ENCODE results near the gene E4F1.
"Not testable (repeated sequence)": the region's sequence is repeated elsewhere in the genome, so short reads cannot be mapped to it uniquely, and the experiment has no call there.

E4F1 gene

GRCh38 chr16:2237493-2238149 is 14.2 kb downstream of the E4F1 start:
- H3K4me3 ChIP-seq = peak overlapping the region; percentile 38; the same call in 1 of the 2 replicates
- no peak overlapping the region for H3K9ac ChIP-seq (ENCODE audit: insufficient read length)
- H3K36me3 ChIP-seq (ENCODE audit: insufficient read depth, low read length) = peaks cover 2% of the 10 kb centered on the region; the same call in 1 of the 2 replicates

GRCh38 chr16:2238150-2238837 is 14.9 kb downstream of the E4F1 start:
- Histone ChIP-seq H3K9ac (ENCODE audit: insufficient read length) (no peak overlapping the region), H3K36me3 (ENCODE audit: insufficient read depth, low read length) (peaks cover 8% of the 10 kb centered on the region; the same call in 1 of the 2 replicates), H3K27ac (no peak overlapping the region), H3K4me3 (no peak overlapping the region), H3K9me3 (ENCODE audit: low read depth, low read length) (no peaks in the 10 kb centered on the region)
- TF ChIP-seq EZH2 (IDR thresholded peaks at IDR 0.05) (no peak), FOXP2 (optimal IDR thresholded peaks at IDR 0.05; ENCODE audit: control extremely low read depth, extremely low read length, insufficient read depth) (no peak), POLR2AphosphoS5 (IDR thresholded peaks at IDR 0.05; ENCODE audit: borderline replicate concordance, low read depth, low read length) (no peak)
- DNase-seq (ENCODE audit: low read depth, low spot score) = no peak

More at GRCh38 chr16:2237493-2238149, 14.2 kb downstream of the E4F1 start:
- DNase-seq (ENCODE audit: low read depth, low spot score) = no peak
- H3K9me3 ChIP-seq (ENCODE audit: low read depth, low read length) = no peaks in the 10 kb centered on the region
- no peak overlapping the region for H3K27ac ChIP-seq
- TF ChIP-seq POLR2AphosphoS5 (IDR thresholded peaks at IDR 0.05; ENCODE audit: borderline replicate concordance, low read depth, low read length) (no peak; the same call in 1 of the 2 replicates), EZH2 (IDR thresholded peaks at IDR 0.05) (no peak), FOXP2 (optimal IDR thresholded peaks at IDR 0.05; ENCODE audit: control extremely low read depth, extremely low read length, insufficient read depth) (no peak)

- no peak for TF ChIP-seq FOXP2 (optimal IDR thresholded peaks at IDR 0.05; ENCODE audit: control extremely low read depth, extremely low read length, insufficient read depth)
- TF ChIP-seq EZH2 (IDR thresholded peaks at IDR 0.05) = no peak
- no peak for TF ChIP-seq POLR2AphosphoS5 (IDR thresholded peaks at IDR 0.05; ENCODE audit: borderline replicate concordance, low read depth, low read length)
- no peak for DNase-seq (ENCODE audit: low read depth, low spot score)
- peaks cover 14% of the 10 kb centered on the region; the same call in 1 of the 2 replicates for H3K36me3 ChIP-seq (ENCODE audit: insufficient read depth, low read length)
- H3K9me3 ChIP-seq (ENCODE audit: low read depth, low read length) = no peaks in the 10 kb centered on the region
- H3K4me3 ChIP-seq = no peak overlapping the region
- H3K27ac ChIP-seq = no peak overlapping the region
- no peak overlapping the region for H3K9ac ChIP-seq (ENCODE audit: insufficient read length)
Observed at GRCh38 chr16:2238838-2239675, 15.7 kb downstream of the E4F1 start.

- H3K27ac ChIP-seq; H3K9me3 ChIP-seq (ENCODE audit: low read depth, low read length); H3K9ac ChIP-seq (ENCODE audit: insufficient read length); DNase-seq (ENCODE audit: low read depth, low spot score); H3K4me3 ChIP-seq: not testable (repeated sequence)
- peaks cover 26% of the 10 kb centered on the region; the same call in 1 of the 2 replicates for H3K36me3 ChIP-seq (ENCODE audit: insufficient read depth, low read length)
Observed at GRCh38 chr16:2240331-2240730, 16.9 kb downstream of the E4F1 start.

GRCh38 chr16:2242598-2242997 is 19.2 kb downstream of the E4F1 start:
- H3K9ac ChIP-seq (ENCODE audit: insufficient read length) = no peak overlapping the region
- peaks cover 42% of the 10 kb centered on the region; the same call in 1 of the 2 replicates for H3K36me3 ChIP-seq (ENCODE audit: insufficient read depth, low read length)
- H3K27ac ChIP-seq = no peak overlapping the region

GRCh38 chr16:2243031-2243528 is 19.7 kb downstream of the E4F1 start:
- DNase-seq (ENCODE audit: low read depth, low spot score) = no peak
- H3K27ac ChIP-seq = no peak overlapping the region
- no peak overlapping the region for H3K4me3 ChIP-seq
- TF ChIP-seq POLR2AphosphoS5 (IDR thresholded peaks at IDR 0.05; ENCODE audit: borderline replicate concordance, low read depth, low read length) (no peak), FOXP2 (optimal IDR thresholded peaks at IDR 0.05; ENCODE audit: control extremely low read depth, extremely low read length, insufficient read depth) (no peak), EZH2 (IDR thresholded peaks at IDR 0.05) (no peak)
- no peak overlapping the region for H3K9ac ChIP-seq (ENCODE audit: insufficient read length)
- peaks cover 42% of the 10 kb centered on the region; the same call in 1 of the 2 replicates for H3K36me3 ChIP-seq (ENCODE audit: insufficient read depth, low read length)
- H3K9me3 ChIP-seq (ENCODE audit: low read depth, low read length) = no peaks in the 10 kb centered on the region

More at GRCh38 chr16:2242598-2242997, 19.2 kb downstream of the E4F1 start:
- Histone ChIP-seq H3K9me3 (ENCODE audit: low read depth, low read length) (no peaks in the 10 kb centered on the region), H3K4me3 (no peak overlapping the region)
- DNase-seq (ENCODE audit: low read depth, low spot score) = no peak
- TF ChIP-seq POLR2AphosphoS5 (IDR thresholded peaks at IDR 0.05; ENCODE audit: borderline replicate concordance, low read depth, low read length) (no peak), EZH2 (IDR thresholded peaks at IDR 0.05) (no peak), FOXP2 (optimal IDR thresholded peaks at IDR 0.05; ENCODE audit: control extremely low read depth, extremely low read length, insufficient read depth) (no peak)

GRCh38 chr16:2243781-2244180 is 20.4 kb downstream of the E4F1 start:
- Histone ChIP-seq H3K9me3 (ENCODE audit: low read depth, low read length) (no peaks in the 10 kb centered on the region), H3K36me3 (ENCODE audit: insufficient read depth, low read length) (peaks cover 46% of the 10 kb centered on the region; the same call in 1 of the 2 replicates), H3K4me3 (no peak overlapping the region), H3K27ac (no peak overlapping the region), H3K9ac (ENCODE audit: insufficient read length) (no peak overlapping the region)
- TF ChIP-seq POLR2AphosphoS5 (IDR thresholded peaks at IDR 0.05; ENCODE audit: borderline replicate concordance, low read depth, low read length) = no peak
- DNase-seq (ENCODE audit: low read depth, low spot score) = no peak

- H3K27ac ChIP-seq = no peak overlapping the region
- H3K4me3 ChIP-seq = no peak overlapping the region
- H3K9me3 ChIP-seq (ENCODE audit: low read depth, low read length) = no peaks in the 10 kb centered on the region
- DNase-seq (ENCODE audit: low read depth, low spot score) = no peak
- no peak for TF ChIP-seq FOXP2 (optimal IDR thresholded peaks at IDR 0.05; ENCODE audit: control extremely low read depth, extremely low read length, insufficient read depth)
- TF ChIP-seq EZH2 (IDR thresholded peaks at IDR 0.05) = no peak
- TF ChIP-seq POLR2AphosphoS5 (IDR thresholded peaks at IDR 0.05; ENCODE audit: borderline replicate concordance, low read depth, low read length) = no peak
- peaks cover 49% of the 10 kb centered on the region for H3K36me3 ChIP-seq (ENCODE audit: insufficient read depth, low read length)
- H3K9ac ChIP-seq (ENCODE audit: insufficient read length) = no peak overlapping the region
Observed at GRCh38 chr16:2244301-2244700, 20.9 kb downstream of the E4F1 start.

Data from SK-N-MC (cell line).